ENCODE results near the gene SERTM1.

SERTM1 gene

DNA sequence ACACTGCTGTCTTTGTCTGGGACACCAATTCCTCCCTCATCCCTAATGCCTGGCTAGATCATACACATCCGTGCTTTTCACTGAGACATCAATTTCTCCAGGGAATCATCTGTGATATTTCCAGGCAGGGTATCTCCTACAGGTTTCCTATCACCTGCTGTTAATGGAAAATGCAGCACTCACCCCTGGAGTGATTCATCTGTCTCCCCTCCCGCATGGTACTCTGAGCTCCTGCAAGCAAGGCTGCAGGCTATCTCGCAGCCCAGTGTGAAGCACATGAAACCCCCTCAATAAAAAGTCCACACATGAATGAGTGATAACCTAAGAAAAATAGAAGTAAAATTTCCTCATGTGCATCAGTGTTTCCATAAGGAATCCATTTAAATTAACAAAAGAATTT, 38.5 kb downstream of the SERTM1 start:
- no peak for DNase-seq (ENCODE audit: low read depth)

DNA sequence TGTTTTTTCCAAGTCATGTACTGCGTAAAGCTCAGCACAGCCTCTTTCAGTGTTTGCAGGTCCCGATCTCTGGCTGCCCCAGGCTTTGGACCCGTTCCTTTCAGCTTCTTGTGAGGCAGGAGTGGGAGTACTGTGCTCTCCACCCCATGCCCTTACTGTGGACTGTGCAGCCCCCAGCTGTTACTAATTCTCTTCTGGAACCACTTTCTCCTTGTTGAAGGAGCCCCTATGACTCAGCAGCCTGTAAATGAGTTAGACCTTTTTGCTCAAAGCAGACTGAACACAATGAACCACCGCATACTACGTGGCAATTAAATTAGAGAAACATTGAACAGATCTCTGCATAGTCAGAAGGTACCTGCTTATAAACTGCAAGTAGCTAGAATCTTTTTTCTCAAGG, 39.0 kb downstream of the SERTM1 start:
- peak; percentile 77 for DNase-seq (ENCODE audit: low read depth)

DNA sequence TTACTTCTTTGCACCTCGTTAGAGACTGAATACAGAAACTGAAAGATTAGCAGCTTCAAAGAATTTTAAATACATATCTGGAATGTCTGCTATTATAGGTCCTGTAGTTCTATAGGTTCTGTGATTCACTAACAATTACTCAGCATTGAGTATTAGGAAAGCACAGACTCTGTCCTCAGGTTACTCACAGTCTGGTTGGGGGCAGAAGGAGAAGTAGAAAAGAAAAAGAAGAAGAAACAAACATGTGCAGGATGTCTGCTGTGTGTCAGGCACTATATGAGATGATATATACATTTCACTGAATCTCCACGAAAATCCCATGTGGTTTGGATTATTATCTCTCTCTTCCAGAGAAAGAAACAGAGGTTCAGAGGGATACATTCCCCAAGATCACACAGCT, 40.1 kb downstream of the SERTM1 start:
- DNase-seq (ENCODE audit: low read depth) = no peak

DNA sequence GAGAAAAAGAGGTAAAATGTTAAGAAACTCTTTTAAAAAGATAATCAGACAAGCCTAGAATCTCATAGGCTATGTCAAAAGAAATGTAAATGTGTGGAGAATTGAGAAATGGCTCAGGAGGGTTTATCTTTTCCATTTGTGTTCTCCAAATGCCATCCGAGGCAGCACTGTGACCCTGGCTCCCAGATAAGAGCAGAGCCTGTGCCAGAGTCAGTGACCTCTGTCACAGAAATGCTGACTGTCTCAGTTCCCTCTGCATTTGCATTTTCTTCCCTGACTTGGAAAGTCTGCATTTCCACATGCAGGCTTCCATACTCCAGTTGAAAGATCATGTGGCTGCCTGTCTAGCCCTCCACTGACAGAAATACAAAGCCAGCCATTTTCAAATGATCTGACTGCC, 42.0 kb downstream of the SERTM1 start:
- no peak for DNase-seq (ENCODE audit: low read depth)

DNA sequence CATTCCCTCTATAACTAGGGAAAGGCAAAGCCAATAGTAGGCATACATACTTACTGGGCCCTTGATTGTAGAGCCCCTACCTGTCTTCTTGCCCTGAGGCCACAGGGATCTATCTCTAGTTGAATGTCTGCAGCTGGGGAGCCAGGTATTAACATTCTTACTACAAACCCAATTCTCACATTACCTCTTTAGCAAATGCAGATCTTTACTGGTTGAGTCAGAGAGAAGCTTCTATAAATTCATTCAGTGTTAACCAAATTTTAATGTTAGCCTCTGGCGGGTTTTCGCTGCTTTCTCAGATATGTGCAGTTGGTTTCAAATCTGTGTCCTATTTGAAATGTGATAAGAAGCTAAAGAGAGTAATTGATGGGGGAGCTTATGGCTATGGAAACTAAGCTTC, 43.2 kb downstream of the SERTM1 start:
- no peak for DNase-seq (ENCODE audit: low read depth)

DNA sequence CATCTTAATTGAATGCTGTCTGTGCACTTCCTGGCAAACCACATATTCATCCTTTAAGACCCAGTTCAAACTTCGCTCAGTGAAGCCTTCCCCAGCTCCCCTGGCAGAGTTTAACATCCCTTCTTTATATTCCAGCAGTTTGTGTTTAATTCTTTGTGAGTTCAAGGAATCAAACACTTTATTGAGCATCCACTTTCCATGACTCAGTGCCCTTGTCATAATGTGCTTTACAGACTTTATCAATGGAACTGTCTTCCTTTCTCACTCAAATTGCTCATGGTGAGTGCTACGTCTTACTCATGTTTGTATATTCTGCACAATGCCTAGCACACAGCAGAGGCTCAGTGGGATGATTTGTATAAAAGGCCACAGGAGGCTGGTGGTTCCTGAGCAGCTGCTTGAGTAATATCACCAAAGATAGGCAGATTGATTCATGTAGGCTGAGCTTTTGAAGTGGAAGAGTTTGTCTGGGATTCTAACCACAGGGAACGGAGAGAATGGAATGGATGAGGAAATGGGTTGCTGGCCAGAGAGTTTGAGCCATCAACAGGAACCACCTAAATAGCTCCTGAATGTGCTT, 44.2 kb downstream of the SERTM1 start:
- DNase-seq (ENCODE audit: low read depth) = no peak

DNA sequence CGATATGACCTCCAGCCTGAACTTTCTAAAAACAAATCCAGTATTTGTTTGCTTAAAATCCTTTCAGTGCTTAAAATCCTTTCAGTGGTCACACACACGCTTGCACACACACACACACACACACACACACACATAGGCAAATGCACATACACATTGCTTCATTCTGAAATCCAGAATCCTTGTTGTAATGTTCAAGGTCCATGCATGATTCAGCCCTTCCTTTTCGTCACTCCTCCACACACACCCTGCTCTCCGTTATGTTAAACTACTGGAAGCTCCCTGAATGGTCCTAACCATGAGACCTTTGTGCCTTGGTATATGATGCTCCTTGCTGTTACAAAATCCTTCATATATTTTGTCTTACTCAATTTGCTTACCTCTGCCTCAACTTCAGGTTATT, 44.9 kb downstream of the SERTM1 start:
- DNase-seq (ENCODE audit: low read depth) = no peak

DNA sequence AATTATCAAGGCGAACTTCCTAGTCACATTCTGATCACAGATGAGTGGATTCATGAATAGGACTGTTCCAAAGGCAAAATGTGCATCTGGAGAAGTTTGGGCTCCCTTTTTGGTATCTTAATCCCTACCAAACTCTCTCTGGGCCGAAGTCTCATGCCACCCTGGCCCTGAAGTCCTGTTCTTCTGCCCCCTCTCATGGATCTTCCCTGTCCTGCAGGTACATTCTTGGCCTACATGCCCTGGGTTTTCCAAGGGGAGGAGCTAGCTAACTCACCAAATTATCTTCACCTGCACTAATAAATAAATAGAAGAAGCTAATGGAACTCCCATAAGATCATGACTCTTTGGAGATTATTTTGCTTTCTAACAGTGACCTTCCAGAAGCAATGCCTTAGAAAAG, 50.3 kb downstream of the SERTM1 start:
- no peak for DNase-seq (ENCODE audit: low read depth)

DNA sequence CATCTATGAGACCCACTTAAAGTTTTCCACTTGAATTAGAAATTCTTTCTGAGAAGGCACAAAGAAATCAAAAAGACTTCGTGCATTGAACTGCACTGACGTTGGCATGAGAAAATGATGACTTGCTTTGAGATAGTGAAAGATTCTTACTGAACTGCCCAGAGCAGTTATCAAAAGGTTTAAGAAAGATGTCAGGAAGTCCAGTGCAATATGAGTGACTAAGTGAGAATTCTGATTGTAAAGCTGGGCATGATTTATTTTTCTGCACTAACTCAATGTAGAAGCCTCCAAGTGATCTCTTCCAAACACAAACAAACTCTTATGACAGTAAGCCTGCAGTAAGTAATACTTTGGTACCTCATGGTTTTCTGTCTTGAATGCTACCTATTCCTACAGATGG, 52.1 kb downstream of the SERTM1 start:
- DNase-seq (ENCODE audit: low read depth) = no peak

DNA sequence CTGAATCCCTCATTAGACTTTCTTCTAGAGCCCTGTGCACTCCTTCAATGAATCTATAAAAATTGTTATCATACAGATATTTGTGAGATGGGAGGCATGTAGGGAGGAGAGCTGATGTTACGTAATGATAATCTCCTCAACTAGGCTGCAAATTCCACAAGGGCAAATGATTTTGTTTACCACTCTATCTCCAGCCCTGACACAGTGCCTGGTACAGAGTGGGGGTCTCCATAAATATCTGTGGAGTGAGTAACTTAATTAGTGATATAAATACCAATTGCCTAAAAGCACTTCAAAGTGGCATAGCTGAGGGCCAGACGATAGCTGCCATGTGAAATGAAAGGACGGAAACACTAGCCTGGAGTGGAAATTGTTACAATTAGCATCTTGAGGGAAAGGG, 54.2 kb downstream of the SERTM1 start:
- no peak for DNase-seq (ENCODE audit: low read depth)

DNA sequence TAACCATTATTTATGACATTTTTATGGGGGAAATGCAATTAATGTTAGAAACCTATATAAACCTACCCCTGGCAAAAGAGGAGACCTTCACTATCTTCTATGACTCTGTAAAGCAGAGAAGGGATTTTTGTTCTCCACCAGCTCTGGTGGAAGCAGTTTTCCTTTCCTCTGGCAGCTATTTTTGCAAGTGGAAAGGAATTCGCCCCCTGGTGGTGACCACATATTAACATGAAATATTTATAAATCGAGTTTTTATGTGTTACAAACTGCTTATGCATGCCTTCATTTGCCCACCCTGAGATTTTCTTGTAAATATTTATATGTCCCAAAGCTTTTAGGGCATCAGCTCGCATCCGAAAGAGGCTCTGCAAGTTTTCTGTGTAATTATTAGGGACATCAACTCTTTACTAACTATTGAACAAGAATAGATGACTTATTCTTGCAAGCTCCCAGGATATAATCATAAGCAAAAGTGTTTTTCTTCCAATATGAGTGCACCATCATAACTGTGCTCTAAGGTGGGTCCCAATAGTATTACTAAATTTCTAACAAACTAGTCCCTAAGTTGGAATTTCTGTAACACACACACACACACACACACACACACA, 62.4 kb downstream of the SERTM1 start:
- peak; percentile 49 for DNase-seq (ENCODE audit: low read depth)

DNA sequence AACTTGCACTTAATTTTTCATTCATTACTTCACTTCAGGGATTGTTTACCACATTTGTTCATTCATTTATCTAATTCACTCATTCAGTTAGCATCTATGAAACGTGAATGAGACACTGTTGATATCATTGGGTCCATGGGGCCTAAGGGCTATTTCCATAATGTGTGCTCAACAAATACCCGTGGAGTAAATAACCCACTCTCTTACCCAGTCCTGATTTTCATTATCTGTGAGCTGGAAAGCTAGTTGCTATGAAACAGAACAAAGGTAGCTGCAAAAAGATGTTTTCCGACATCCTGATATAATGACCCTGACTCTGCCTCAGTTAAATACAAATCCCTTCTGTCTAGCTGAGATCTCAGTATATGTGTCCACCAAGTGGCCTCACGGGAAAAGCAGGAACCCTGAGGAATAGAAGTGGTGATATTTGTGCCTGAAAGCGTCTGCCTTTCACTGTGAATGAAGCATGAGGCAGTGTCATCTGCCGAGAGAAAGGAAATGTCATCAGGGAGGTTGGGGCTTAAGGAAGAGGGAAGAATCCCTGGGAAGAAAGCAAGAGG, 63.8 kb downstream of the SERTM1 start:
- DNase-seq (ENCODE audit: low read depth) = no peak

DNA sequence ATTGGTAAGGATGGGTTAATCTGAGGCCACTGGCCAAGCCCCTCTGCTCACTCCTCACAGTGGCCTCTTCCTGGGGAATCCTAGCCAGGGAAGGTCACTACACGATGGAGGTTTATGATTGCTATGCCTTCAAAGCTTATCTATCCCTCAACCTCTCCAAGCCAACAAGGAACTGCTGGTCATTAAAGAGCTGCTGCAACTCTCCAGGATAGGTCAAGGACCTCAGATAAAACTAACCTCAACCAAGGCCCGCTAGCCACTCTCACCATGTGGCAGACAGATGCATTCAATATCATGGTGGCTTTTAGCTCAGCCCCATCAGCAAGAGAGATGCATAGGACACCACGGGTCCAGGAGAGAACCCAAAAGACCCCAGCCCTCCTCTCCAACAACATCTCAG, 71.6 kb downstream of the SERTM1 start:
- DNase-seq (ENCODE audit: low read depth) = no peak

DNA sequence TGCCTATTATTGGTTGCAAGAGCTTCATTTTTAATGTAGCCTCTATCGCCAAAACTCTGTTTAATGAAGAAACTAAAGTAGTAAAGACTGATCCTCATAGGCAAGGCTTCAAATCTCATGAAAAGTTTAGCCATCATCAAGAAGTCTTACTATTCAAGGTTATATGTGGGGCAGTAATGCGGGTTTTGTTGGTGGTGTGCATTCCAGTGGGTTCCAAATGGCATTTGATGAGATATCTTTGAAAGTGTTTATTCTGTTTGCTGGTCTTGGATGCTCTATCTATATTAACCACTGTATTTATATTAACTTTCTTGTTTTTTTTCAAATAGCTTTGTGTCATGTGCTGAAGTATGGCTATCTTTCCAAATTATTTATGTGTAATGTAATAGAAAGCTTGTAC, 72.2 kb downstream of the SERTM1 start:
- no peak for DNase-seq (ENCODE audit: low read depth)

Data from fibroblast of the conjunctiva (primary cell).